Suppressor macrophage treated with lipopolysaccharide for 1 hour (primary cell): ENCODE data around the gene GIMAP6.
A peak's percentile ranks its signal among the peaks of the same experiment; 100 is the strongest.
"Not testable (repeated sequence)": the region's sequence is repeated elsewhere in the genome, so short reads cannot be mapped to it uniquely, and the experiment has no call there.

Experiments used
- DNase-seq, 3 donors: peaks; one replicate each; pipeline ENCODE4 v3.0.0-alpha.2; 2020 to 2022

The GIMAP6 gene

GRCh38 chr7:150645259-150646020 is 13.3 kb upstream of the GIMAP6 start:
- no peak for DNase-seq

DNA sequence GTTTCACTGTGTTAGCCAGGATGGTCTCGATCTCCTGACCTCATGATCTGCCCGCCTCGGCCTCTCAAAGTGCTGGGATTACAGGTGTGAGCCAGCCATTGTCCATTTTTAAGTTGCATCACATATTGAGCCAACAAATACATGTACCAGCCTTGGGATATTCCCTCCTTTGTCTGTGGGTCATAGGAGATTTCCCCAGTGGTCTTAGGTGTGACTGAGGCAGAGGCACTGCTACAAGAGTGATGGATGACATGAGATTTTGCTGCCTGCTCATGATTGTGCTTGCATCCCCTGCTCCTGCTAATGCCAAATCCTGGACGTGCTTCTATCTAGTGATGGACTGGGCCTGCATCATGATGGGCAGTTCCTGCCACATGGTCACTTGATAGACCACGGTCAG is 10.7 kb upstream of the GIMAP6 start:
- DNase-seq = no peak

- no peak for DNase-seq
Observed at GRCh38 chr7:150641854-150642253, 9.7 kb upstream of the GIMAP6 start.

- DNase-seq = no peak
Observed at GRCh38 chr7:150633926-150634325, 1.7 kb upstream of the GIMAP6 start.

- peak in 1 of 3 donors; percentile 10 for DNase-seq
Observed at GRCh38 chr7:150631084-150631826, 930 bp downstream of the GIMAP6 start.

DNA sequence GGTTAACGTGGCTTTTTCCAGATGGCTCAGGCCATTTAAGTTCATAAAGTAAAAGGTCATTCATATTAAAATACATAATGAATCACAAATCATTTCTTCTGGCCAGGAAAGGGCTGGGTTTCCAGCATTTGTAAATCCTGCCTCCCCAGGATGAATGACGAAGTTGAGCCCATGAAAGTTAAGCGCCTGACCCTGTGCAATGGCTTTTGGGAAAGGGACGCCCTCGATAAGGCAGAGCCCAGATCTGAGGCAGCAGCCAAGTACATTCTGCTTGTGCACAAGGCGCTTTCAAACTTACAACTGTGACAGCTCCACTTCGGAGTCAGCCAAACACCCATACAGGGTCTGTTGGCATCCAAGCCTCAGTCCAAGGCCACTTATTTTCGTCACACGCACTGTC is 2.8 kb downstream of the GIMAP6 start:
- no peak for DNase-seq

GRCh38 chr7:150627959-150628358 is 4.2 kb downstream of the GIMAP6 start:
- DNase-seq = no peak

DNA sequence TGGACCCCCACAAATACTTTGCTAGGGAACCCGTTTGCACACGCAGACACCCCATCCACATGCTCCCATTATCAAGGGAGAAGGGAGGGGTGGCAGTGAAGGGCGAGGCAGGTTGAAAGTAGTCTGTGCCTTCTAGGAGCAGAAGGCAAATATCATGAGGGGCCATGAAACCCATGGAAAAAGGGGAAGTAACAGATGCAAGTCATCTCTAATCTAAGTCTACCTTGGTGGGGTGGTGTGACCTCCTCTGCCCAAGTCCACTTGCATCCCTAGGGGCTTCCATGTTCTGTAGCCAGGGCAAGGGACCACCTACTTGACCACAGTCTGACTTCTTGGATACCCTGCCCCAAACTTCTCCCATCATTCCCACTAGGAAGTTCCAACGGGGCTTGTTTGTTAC is 5.5 kb downstream of the GIMAP6 start:
- no peak for DNase-seq

- DNase-seq = no peak
Observed at GRCh38 chr7:150621376-150621775, 10.8 kb downstream of the GIMAP6 start.

DNA sequence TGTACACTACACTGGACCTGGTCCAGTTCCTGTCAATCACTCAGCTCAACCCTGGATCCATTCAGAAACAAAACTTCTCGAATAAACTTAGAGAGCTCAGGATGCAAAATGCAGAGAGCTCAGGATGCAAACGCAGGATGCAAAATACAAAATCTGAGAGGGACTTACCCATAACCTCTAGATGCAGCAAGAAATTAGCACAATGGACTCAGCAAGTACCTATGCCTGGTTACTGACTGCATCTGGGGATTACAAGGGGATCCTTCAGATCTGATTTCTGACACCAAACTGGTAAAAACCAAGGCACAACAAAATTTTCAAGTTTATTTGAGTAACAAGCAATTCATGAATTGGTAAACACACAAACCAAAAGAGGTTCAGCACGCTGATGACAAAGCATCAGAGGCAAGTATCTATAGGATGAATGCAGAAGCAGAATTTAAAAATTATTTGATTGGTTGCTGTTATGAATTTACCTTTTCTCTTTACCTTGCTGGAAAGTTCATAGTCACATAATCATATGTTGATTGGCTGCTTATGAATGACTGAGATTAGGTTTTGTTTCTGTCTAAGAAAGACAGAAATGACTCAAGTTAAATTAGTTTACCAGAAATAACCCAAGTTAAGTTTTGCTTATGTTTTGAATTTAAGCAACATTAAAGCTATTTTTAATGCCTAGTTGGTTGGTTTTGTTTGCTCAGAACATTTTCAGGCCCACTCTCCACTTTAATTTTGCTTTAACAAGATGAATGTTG is 11.4 kb downstream of the GIMAP6 start:
- no peak for DNase-seq

GRCh38 chr7:150620061-150620460 is 12.1 kb downstream of the GIMAP6 start:
- DNase-seq = peak; percentile 31 to 50 (median 43)

GRCh38 chr7:150615221-150615755 is 16.9 kb downstream of the GIMAP6 start:
- DNase-seq = not testable (repeated sequence)

DNA sequence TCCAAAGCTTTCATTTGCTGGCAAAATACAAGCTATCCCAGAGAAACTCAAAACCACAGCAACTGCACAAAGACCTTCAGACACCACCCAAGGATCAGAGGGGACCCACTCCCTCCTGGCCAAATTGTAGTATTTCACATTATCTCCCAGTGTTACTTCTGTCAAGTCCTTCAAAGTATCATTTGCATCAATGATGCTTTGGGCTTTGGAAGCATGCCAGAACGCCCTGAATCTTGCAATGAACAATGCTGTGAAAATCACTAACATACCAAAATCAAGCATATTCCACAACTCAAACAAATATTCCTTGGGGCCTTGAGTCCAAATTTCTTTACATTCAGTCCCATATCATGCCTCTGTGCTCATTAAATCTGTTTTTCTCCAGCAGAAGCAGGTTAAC is 17.8 kb downstream of the GIMAP6 start:
- DNase-seq = not testable (repeated sequence)

GRCh38 chr7:150613880-150614279 is 18.3 kb downstream of the GIMAP6 start:
- no peak for DNase-seq

DNA sequence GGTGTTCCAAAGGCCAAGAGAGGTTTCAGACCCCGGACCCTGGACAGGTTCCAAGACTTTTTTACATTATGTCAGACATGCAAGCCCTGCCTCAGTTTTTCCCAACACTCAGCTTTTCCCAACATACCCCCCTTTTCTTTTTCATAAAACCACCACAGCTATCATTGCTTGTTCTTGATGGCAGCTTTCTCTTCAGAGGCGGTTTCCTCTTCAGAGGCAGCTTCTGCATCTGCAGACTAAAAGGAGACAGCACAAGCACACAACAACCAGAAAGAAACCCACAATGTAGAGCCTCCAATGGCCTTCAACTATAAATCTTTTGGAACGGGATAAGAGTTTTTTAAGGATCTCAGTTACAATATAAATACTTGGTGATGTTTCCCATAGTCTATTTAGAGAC is 19.3 kb downstream of the GIMAP6 start:
- DNase-seq = no peak

- DNase-seq = peak; percentile 64 to 90 (median 82)
Observed at GRCh38 chr7:150610233-150610632, 22.0 kb downstream of the GIMAP6 start.

DNA sequence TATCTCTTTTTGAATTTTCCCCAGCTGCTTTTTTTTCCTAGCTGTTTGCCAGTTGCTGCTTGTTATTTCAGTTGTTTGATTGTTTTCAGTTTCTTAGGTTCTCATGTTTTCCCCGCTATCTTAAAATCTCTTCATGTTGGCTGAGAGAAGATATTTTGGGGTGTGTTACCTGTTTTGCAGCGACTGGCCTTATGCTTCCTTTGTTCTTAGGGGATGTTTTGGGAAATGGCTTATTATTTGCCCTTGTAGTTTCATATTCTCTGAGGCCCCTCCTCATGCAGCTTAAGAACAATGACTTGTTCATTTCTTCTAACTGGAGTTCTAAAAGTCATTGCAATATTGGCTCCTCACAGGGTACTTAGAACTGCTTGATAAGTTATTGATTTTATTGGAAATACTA is 28.6 kb downstream of the GIMAP6 start:
- DNase-seq = not testable (repeated sequence)

DNA sequence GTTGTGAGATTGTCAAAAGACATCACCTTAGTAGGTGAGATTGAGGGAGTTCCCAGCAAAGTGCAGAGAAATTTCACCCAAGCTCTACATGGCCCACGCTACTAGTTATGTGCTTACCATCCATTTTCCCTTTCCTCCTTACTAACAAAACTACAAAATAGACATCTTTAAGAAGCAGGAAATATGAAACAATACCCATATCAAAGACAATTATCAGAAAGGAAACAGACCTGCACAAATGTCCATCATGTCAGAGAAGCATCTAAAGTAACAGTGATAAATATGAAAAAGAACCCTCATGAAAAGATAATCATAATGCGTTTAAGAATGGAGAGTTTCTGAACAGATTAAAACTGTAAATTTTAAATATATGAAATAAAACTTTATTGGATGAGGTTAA is 36.8 kb downstream of the GIMAP6 start:
- DNase-seq = no peak

DNA sequence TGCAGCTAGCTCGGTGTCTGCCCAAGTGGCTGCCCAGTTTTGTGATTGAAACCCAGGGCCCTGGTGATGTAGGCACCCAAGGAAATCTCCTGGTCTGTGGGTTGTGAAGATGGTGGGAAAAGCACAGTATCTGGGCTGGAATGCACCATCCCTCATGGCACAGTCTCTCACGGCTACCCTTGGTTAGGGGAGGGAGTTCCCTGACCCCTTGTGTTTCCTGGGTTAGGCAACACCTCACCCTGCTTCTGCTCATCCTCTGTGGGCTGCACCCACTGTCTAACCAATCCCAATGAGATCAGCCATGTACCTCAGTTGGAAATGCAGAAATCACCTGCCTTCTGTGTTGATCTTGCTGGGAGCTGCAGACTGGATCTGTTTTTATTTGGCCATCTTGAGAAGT is 37.4 kb downstream of the GIMAP6 start:
- peak; percentile 34 to 61 (median 47) for DNase-seq

GRCh38 chr7:150587551-150587950 is 44.6 kb downstream of the GIMAP6 start:
- no peak for DNase-seq

- peak; percentile 83 to 97 (median 87) for DNase-seq
Observed at GRCh38 chr7:150586785-150587152, 45.4 kb downstream of the GIMAP6 start.

DNA sequence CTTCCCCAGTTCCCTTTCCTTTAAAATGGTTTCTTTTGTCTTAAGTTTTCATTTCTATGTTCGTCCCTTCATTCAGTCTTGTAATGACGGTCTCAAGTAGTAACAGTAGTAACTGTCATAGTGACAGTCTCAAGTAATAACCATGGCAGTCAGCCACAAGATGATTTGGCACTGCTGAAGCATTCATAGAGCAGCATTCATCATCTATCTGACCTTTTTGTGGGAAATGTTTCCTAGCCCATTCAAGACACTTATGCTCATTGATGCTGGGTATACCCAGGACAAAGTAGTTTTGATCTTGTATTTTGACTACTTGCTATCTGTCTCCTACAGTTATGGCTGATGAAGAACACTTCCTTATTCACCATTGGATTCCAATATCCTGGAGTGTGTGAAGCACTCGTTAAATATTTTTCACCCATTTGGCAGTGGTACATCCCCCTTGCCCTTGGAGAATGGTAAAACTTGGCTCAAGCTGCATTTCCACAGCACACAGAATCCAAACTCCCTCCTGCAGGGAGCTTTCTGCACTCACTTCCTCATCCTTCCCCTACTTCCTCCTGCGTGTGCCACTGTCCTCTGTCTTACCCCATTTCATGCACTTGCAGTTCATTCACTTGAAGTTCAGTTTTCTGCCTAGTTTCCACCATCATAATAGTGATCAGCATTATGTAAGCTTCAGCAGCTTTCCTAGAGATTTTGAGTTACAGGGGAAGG is 46.0 kb downstream of the GIMAP6 start:
- peak in 2 of 3 donors; percentile 59 to 65 for DNase-seq

GRCh38 chr7:150585199-150585598 is 47.0 kb downstream of the GIMAP6 start:
- DNase-seq = no peak
